Measurements from ENCODE around the gene EEF1AKMT2. TPM values are rescaled to one million over a fixed set of nuclear protein-coding genes. Genes with fewer than 3 reads are reported as not detected.

The EEF1AKMT2 gene
- total and polyA plus RNA-seq, 2 of the 13 experiments (the other 11 are each of a cell fraction or from before 2014, with no cell fraction given) = 11.3 to 19.3 TPM

- POLR2A ChIA-PET = no interaction called here
- FAIRE-seq = no peak
- H2AFZ ChIP-seq (ENCODE audit: low read length) = no peak overlapping the region
- intact Hi-C loops (cut with micrococcal nuclease; ENCODE audit: unreplicated experiment) (no loop called here), in situ Hi-C loops (cut with HindIII; ENCODE audit: extremely low pct_ligation_motif_present, low pct_unique_long_range_greater_than_20kb) (no loop called here)
- H3K4me3 ChIP-seq (replicated peaks in 1 of 3; ENCODE audit: insufficient read depth in 1 of 3, low read depth in 2 of 3, low read length in 3 of 3) = no peak overlapping the region
- no TSS peak for BruUV-seq (replicated peaks)
- H3K4me2 ChIP-seq (ENCODE audit: low read depth, low read length) = no peak overlapping the region
- ATAC-seq = peak; percentile 71
- DNase-seq (ENCODE audit: low spot score) = no peak
- TF ChIP-seq RARA (CRISPR knock-in tag; IDR thresholded peaks at IDR 0.05) (peak; percentile 46; the same call in 1 of the 2 replicates), GPBP1L1 (CRISPR knock-in tag; IDR thresholded peaks at IDR 0.05) (no peak), FLYWCH1 (CRISPR knock-in tag; IDR thresholded peaks at IDR 0.05) (no peak), ZKSCAN1 (IDR thresholded peaks at IDR 0.05; ENCODE audit: low read length) (no peak)
- CTCF ChIA-PET (ENCODE audit: low intra/inter-chr PET ratio, low total read pairs) = no interaction called here
- no peaks in the 10 kb centered on the region for H4K20me1 ChIP-seq (ENCODE audit: insufficient read depth, low read length)
- H3K36me3 ChIP-seq (replicated peaks in 1 of 2; ENCODE audit: control insufficient read depth in 1 of 2, insufficient read depth in 2 of 2, low read length in 2 of 2) = no peaks in the 10 kb centered on the region
- 53% methylated on average over 5 of the region's 6 CpGs for WGBS (ENCODE audit: low lambda C conversion rate)
- peaks cover 24% of the 10 kb centered on the region for H3K79me2 ChIP-seq (ENCODE audit: insufficient read depth, low read length)
- H3K4me1 ChIP-seq (ENCODE audit: insufficient read depth, low read length) = peaks cover 68% of the 10 kb centered on the region
- no peaks in the 10 kb centered on the region for H3K27me3 ChIP-seq (ENCODE audit: control insufficient read depth in 1 of 2, insufficient read depth in 2 of 2, low read length in 2 of 2)
- H3K9ac ChIP-seq (ENCODE audit: insufficient read depth, low read depth, low read length) = no peak overlapping the region
- H3K9me3 ChIP-seq (ENCODE audit: low read length) = no peaks in the 10 kb centered on the region
- H3K27ac ChIP-seq (ENCODE audit: extremely low read length, insufficient read depth, low read length) = no peak overlapping the region
Measured at GRCh38 chr10:124715439-124715838, 76.2 kb downstream of the EEF1AKMT2 start.

- H3K4me1 ChIP-seq (ENCODE audit: insufficient read depth, low read length) = peaks cover 85% of the 10 kb centered on the region
- no peak overlapping the region for H3K4me2 ChIP-seq (ENCODE audit: low read depth, low read length)
- H3K9ac ChIP-seq (ENCODE audit: insufficient read depth, low read depth, low read length) = no peak overlapping the region
- no peaks in the 10 kb centered on the region for H3K36me3 ChIP-seq (replicated peaks in 1 of 2; ENCODE audit: control insufficient read depth in 1 of 2, insufficient read depth in 2 of 2, low read length in 2 of 2)
- peak overlapping the region; percentile 33 for H3K27ac ChIP-seq (ENCODE audit: extremely low read length, insufficient read depth, low read length)
- no peaks in the 10 kb centered on the region for H4K20me1 ChIP-seq (ENCODE audit: insufficient read depth, low read length)
- no peak overlapping the region for H2AFZ ChIP-seq (ENCODE audit: low read length)
- WGBS (ENCODE audit: low lambda C conversion rate) = 76% methylated on average over 9 of the region's 10 CpGs
- H3K79me2 ChIP-seq (ENCODE audit: insufficient read depth, low read length) = peaks cover 19% of the 10 kb centered on the region
- no peaks in the 10 kb centered on the region for H3K9me3 ChIP-seq (ENCODE audit: low read length)
- DNase-seq (ENCODE audit: low spot score) (no peak), FAIRE-seq (peak; percentile 42), ATAC-seq (no peak)
- in situ Hi-C loops (cut with HindIII; ENCODE audit: extremely low pct_ligation_motif_present, low pct_unique_long_range_greater_than_20kb) = no loop called here
- intact Hi-C loops (cut with micrococcal nuclease; ENCODE audit: unreplicated experiment) = no loop called here
- no TSS peak for BruUV-seq (replicated peaks)
- ChIA-PET POLR2A (no interaction called here), CTCF (ENCODE audit: low intra/inter-chr PET ratio, low total read pairs) (no interaction called here)
- no peaks in the 10 kb centered on the region for H3K27me3 ChIP-seq (ENCODE audit: control insufficient read depth in 1 of 2, insufficient read depth in 2 of 2, low read length in 2 of 2)
- no peak for TF ChIP-seq ZNF574 (CRISPR knock-in tag; IDR thresholded peaks at IDR 0.05)
- no peak for TF ChIP-seq SIN3A (IDR thresholded peaks at IDR 0.05; ENCODE audit: borderline replicate concordance, low read depth, low read length)
- no peak for TF ChIP-seq GABPA (IDR thresholded peaks at IDR 0.05; ENCODE audit: low read depth, low read length)
- TF ChIP-seq GABPA (CRISPR knock-in tag; IDR thresholded peaks at IDR 0.05; ENCODE audit: low read depth) = peak; percentile 58
- 0 out of 2 replicates have a peak, but pooled peaks have one; percentile 22 for TF ChIP-seq PAXIP1 (CRISPR knock-in tag; conservative IDR thresholded peaks at IDR 0.05)
- TF ChIP-seq ELF3 (CRISPR knock-in tag; IDR thresholded peaks at IDR 0.05) = peak; percentile 30; the same call in 1 of the 2 replicates
- no peak overlapping the region for H3K4me3 ChIP-seq (replicated peaks in 1 of 3; ENCODE audit: insufficient read depth in 1 of 3, low read depth in 2 of 3, low read length in 3 of 3)
Measured at GRCh38 chr10:124713679-124714255, 77.9 kb downstream of the EEF1AKMT2 start.
